Body of pancreas (tissue), 4 donors: ENCODE measurements around the gene GLIS2. TPM values are rescaled to one million over a fixed set of nuclear protein-coding genes. Genes with fewer than 3 reads are reported as not detected.
"Not testable (repeated sequence)": the region's sequence is repeated elsewhere in the genome, so short reads cannot be mapped to it uniquely, and the experiment has no call there.

Experiments
- ATAC-seq: fragments of 150-250 bp; one replicate; pipeline ENCODE4 v1.9.1; 2016
- DNase-seq, 4 donors: peaks; one replicate each; pipeline ENCODE4 v3.0.0-alpha.2; 2019
- H3K27ac ChIP-seq, 4 donors: fragments of 200-600 bp; sonication (generic); 1 replicate in 3 of 4; 2 replicates in 1 of 4; pipeline versions ENCODE4 v1.5.1 to v1.6.1; 2016 to 2019; ENCODE audit warnings: mild to moderate bottlenecking in 1 of 4, mixed read lengths in 1 of 4, moderate library complexity in 1 of 4
- H3K27me3 ChIP-seq, 2 donors: fragments of 200-600 bp; sonication (generic); one replicate each; pipeline ENCODE4 v1.6.0; 2016; ENCODE audit warnings: mild to moderate bottlenecking in 1 of 2
- H3K36me3 ChIP-seq, 2 donors: fragments of 200-600 bp; sonication (generic); replicated peaks in 1 of 2; 2 replicates each; pipeline ENCODE4 v1.5.1; 2016; ENCODE audit warnings: low read depth in 2 of 2; ENCODE audit not compliant: insufficient read depth in 1 of 2
- H3K4me1 ChIP-seq: fragments of 200-600 bp; sonication (generic); one replicate; pipeline ENCODE4 v1.6.0; 2016
- H3K4me3 ChIP-seq, 2 donors: fragments of 200-600 bp; sonication (generic); 1 replicate in 1 of 2; 2 replicates in 1 of 2; pipeline ENCODE4 v1.5.1; 2016 to 2019
- H3K9me3 ChIP-seq, 3 donors: fragments of 200-600 bp; sonication (generic); 1 replicate in 2 of 3; 2 replicates in 1 of 3; pipeline ENCODE4 v1.5.1; 2016
- CTCF ChIP-seq, 7 experiments: fragments of 450-650 bp in 4 of 7; fragments of 200-600 bp in 3 of 7; sonication (generic) in 3 of 7; IDR thresholded peaks; one replicate each; pipeline ENCODE4 v1.5.1; 2016 to 2019; ENCODE audit warnings: antibody characterized with exemption in 7 of 7
- POLR2A ChIP-seq, 3 donors: fragments of 450-650 bp; IDR thresholded peaks; one replicate each; pipeline ENCODE4 v1.6.1; 2016; ENCODE audit warnings: antibody characterized with exemption in 3 of 3, mild to moderate bottlenecking in 2 of 3
- WGBS, 2 donors: methylation state at CpG; one replicate each; pipeline ENCODE4 v1.1.5; 2017; 5-methylcytosine and 5-hydroxymethylcytosine counted together
- intact Hi-C: fragments of 100-400 bp; cut with DNase I; formaldehyde crosslinking; loops from one replicate; pipeline ENCODE4 v1.15.1; 2023
- total RNA-seq, 2 donors: library from RNA; depleted of rRNA; stranded (reverse); fragments of >200 nt; gene quantifications; one replicate each; pipeline ENCODE4 v1.1.0, GENCODE V29; 2016

GLIS2 gene
- total RNA-seq, 2 donors from 2014 or later: 6.0 to 6.3 TPM

GRCh38 chr16:4333308-4333638, 17.4 kb downstream of the GLIS2 start:
- H3K27me3 ChIP-seq: no peaks in the 10 kb centered on the region
- no peaks in the 10 kb centered on the region for H3K9me3 ChIP-seq
- H3K36me3 ChIP-seq: peaks cover 0 to 3% of the 10 kb centered on the region in 2 donors
- 64 to 82% methylated on average over 4 to 7 of the region's 9 CpGs for WGBS, 2 donors
- no peak overlapping the region for H3K27ac ChIP-seq
- no peak overlapping the region for H3K4me3 ChIP-seq
- TF ChIP-seq POLR2A (IDR thresholded peaks at IDR 0.05) (no peak), CTCF (IDR thresholded peaks at IDR 0.05) (no peak)
- H3K4me1 ChIP-seq: peaks cover 13% of the 10 kb centered on the region
- ATAC-seq (no peak), DNase-seq (no peak)
- intact Hi-C loops: loop anchor here (5.0 kb wide), 2 partner anchors 41 to 126 kb away; no protein-coding TSS in a partner anchor

- not testable (repeated sequence) for H3K4me3 ChIP-seq, H3K4me1 ChIP-seq, DNase-seq, H3K36me3 ChIP-seq, H3K27me3 ChIP-seq, H3K9me3 ChIP-seq, ATAC-seq, H3K27ac ChIP-seq
- intact Hi-C loops: loop anchor here (5.0 kb wide), 2 partner anchors 41 to 126 kb away; no protein-coding TSS in a partner anchor
- WGBS, 2 donors: 87 to 100% methylated on average over 6 to 9 of the region's 9 CpGs
Measured at GRCh38 chr16:4333714-4334113, 17.8 kb downstream of the GLIS2 start.

GRCh38 chr16:4334724-4335495, 19.0 kb downstream of the GLIS2 start:
- 83 to 88% methylated on average over 26 to 32 of the region's 32 CpGs for WGBS, 2 donors
- H3K9me3 ChIP-seq: no peaks in the 10 kb centered on the region
- DNase-seq: no peak
- peaks cover 0 to 3% of the 10 kb centered on the region in 2 donors for H3K36me3 ChIP-seq
- no peak for ATAC-seq
- TF ChIP-seq POLR2A (IDR thresholded peaks at IDR 0.05) (no peak), CTCF (IDR thresholded peaks at IDR 0.05) (no peak)
- no peaks in the 10 kb centered on the region for H3K27me3 ChIP-seq
- no peak overlapping the region for H3K27ac ChIP-seq
- H3K4me1 ChIP-seq: no peaks in the 10 kb centered on the region
- H3K4me3 ChIP-seq: no peak overlapping the region
- intact Hi-C loops: loop anchor here (5.0 kb wide), 2 partner anchors 43 to 128 kb away; no protein-coding TSS in a partner anchor

GRCh38 chr16:4336701-4337539, 21.1 kb downstream of the GLIS2 start:
- no peak overlapping the region for H3K4me3 ChIP-seq
- no peak for TF ChIP-seq POLR2A (IDR thresholded peaks at IDR 0.05)
- no peak for TF ChIP-seq CTCF (IDR thresholded peaks at IDR 0.05)
- DNase-seq: no peak
- WGBS, 2 donors: 96 to 97% methylated on average over 9 to 20 of the region's 41 CpGs
- H3K36me3 ChIP-seq: peaks cover 0 to 3% of the 10 kb centered on the region in 2 donors
- no peak overlapping the region for H3K27ac ChIP-seq
- no peaks in the 10 kb centered on the region for H3K27me3 ChIP-seq
- no peak for ATAC-seq
- H3K9me3 ChIP-seq: no peaks in the 10 kb centered on the region
- H3K4me1 ChIP-seq: no peaks in the 10 kb centered on the region
- intact Hi-C loops: no loop called here

- no peak for ATAC-seq
- Histone ChIP-seq H3K27ac (no peak overlapping the region), H3K36me3 (peaks cover 0 to 3% of the 10 kb centered on the region in 2 donors), H3K4me3 (no peak overlapping the region), H3K9me3 (no peaks in the 10 kb centered on the region), H3K4me1 (no peaks in the 10 kb centered on the region), H3K27me3 (no peaks in the 10 kb centered on the region)
- TF ChIP-seq CTCF (IDR thresholded peaks at IDR 0.05) (no peak), POLR2A (IDR thresholded peaks at IDR 0.05) (no peak)
- intact Hi-C loops: no loop called here
- WGBS, 2 donors: 83 to 91% methylated on average over 4 to 12 of the region's 12 CpGs
- no peak for DNase-seq
Measured at GRCh38 chr16:4337540-4338088, 21.7 kb downstream of the GLIS2 start.
